NCI-H2107 treated with DMSO at 0.1 percent for 48 hours (cell line): ENCODE results near the gene KCNMB3.
A peak's percentile ranks its signal among the peaks of the same experiment; 100 is the strongest.
"Not testable (repeated sequence)": the region's sequence is repeated elsewhere in the genome, so short reads cannot be mapped to it uniquely, and the experiment has no call there.

Source experiments
- DNase-seq: peaks from one replicate; lab custom pipeline; 2025; ENCODE audit not compliant: unreplicated experiment; lab: John Stamatoyannopoulos, UW

KCNMB3 gene

GRCh38 chr3:179250803-179251476, at the start of gene KCNMB3:
Gene KCNMB3, minus strand, starts transcription at chr3:179251114. Its CDS starts 124 bp downstream, at chr3:179250990.
- no peak for DNase-seq

- DNase-seq, result no peak
Measured at GRCh38 chr3:179299999-179300613, 49.2 kb upstream of the KCNMB3 start.

GRCh38 chr3:179299316-179299715, 48.4 kb upstream of the KCNMB3 start:
- DNase-seq, result no peak

GRCh38 chr3:179297971-179298725, 47.2 kb upstream of the KCNMB3 start:
- peak; percentile 49 for DNase-seq

- DNase-seq, result no peak
Measured at GRCh38 chr3:179292450-179292849, 41.5 kb upstream of the KCNMB3 start.

- DNase-seq, result no peak
Measured at GRCh38 chr3:179289295-179289694, 38.4 kb upstream of the KCNMB3 start.

- no peak for DNase-seq
Measured at GRCh38 chr3:179288845-179289244, 37.9 kb upstream of the KCNMB3 start.

- DNase-seq, result no peak
Measured at GRCh38 chr3:179286331-179286730, 35.4 kb upstream of the KCNMB3 start.

- no peak for DNase-seq
Measured at GRCh38 chr3:179281825-179282224, 30.9 kb upstream of the KCNMB3 start.

- no peak for DNase-seq
Measured at GRCh38 chr3:179279837-179280236, 28.9 kb upstream of the KCNMB3 start.

GRCh38 chr3:179278932-179279693, 28.2 kb upstream of the KCNMB3 start:
- no peak for DNase-seq

- no peak for DNase-seq
Measured at GRCh38 chr3:179278151-179278550, 27.2 kb upstream of the KCNMB3 start.

GRCh38 chr3:179276743-179277142, 25.8 kb upstream of the KCNMB3 start:
- DNase-seq, result no peak

GRCh38 chr3:179276001-179276400, 25.1 kb upstream of the KCNMB3 start:
- DNase-seq, result no peak

GRCh38 chr3:179274434-179274833, 23.5 kb upstream of the KCNMB3 start:
- DNase-seq, result not testable (repeated sequence)

- DNase-seq, result peak; percentile 18
Measured at GRCh38 chr3:179272385-179272784, 21.5 kb upstream of the KCNMB3 start.

GRCh38 chr3:179269152-179269707, 18.3 kb upstream of the KCNMB3 start:
- no peak for DNase-seq

GRCh38 chr3:179268400-179269051, 17.6 kb upstream of the KCNMB3 start:
- DNase-seq, result no peak

GRCh38 chr3:179266701-179267211, 15.8 kb upstream of the KCNMB3 start:
- no peak for DNase-seq

- DNase-seq, result no peak
Measured at GRCh38 chr3:179265875-179266274, 15.0 kb upstream of the KCNMB3 start.
